CD4-positive, alpha-beta T cell treated with Interleukin-17A for 4 hours (primary cell): Measurements from ENCODE around the gene PRRT1B.
"Not testable (repeated sequence)": the region's sequence is repeated elsewhere in the genome, so short reads cannot be mapped to it uniquely, and the experiment has no call there.

Source experiments
- DNase-seq: peaks from one replicate; pipeline ENCODE4 v3.0.0-alpha.2; 2020; ENCODE audit warnings: mixed read lengths

Gene PRRT1B

DNA sequence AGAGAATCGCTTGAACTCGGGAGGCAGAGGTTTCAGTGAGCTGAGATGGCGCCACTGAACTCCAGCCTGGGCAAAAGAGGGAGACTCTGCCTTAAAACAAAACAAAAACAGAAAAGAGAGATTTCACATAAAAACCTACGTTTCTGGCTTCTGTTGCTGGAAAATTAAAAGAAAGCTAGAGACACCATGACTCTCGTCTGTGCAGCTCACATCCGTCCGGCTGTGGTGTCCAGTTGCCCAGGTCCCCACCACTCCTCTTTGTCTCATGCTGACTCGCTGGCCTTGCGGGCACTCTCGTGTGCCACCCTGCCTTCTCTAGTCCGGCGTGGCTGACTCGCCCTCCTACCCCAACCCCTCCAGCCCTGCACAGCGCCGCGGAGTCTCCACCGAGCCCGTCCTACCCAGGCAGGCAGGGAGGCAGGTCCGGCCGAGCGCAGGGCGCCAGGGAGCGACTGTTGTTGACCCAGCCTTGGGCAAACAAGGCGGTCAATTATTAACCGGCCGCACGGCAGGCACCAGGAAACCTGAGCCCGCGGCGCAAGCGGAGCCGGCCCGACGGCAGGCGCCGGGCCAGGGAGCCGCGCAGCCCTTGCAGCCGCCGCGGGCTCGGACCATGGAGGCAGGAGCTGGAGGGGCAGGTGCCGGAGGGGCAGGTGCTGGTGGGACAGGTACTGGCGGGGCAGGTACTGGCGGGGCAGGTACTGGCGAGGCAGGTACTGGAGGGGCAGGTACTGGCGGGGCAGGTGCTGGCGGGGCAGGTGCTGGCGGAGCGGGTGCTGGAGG, at the start of gene PRRT1B:
TSS of gene PRRT1B (plus strand) at position 521 of the 783 bp plus-strand sequence. CDS start at position 614, 93 bp downstream.
- DNase-seq = no peak

DNA sequence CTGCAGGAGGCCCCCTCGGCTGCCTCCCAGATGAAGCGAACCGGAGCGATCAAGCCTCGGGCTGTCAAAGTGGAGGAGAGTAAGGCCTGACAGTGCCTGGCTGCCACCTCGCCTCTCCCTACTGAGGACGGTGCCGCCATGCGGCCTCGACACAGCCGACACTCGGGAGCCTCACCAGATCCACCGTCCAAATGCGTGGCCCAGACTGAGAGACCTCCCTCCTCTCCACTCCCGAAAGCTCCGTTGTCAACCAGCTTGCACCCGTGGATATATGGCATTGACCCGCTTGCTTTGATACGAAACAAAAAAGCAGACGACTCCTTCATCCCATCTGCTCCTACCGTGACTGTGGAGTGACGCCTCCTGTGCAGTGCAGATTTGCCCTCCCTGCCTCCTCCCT, 49.5 kb upstream of the PRRT1B start:
- no peak for DNase-seq

DNA sequence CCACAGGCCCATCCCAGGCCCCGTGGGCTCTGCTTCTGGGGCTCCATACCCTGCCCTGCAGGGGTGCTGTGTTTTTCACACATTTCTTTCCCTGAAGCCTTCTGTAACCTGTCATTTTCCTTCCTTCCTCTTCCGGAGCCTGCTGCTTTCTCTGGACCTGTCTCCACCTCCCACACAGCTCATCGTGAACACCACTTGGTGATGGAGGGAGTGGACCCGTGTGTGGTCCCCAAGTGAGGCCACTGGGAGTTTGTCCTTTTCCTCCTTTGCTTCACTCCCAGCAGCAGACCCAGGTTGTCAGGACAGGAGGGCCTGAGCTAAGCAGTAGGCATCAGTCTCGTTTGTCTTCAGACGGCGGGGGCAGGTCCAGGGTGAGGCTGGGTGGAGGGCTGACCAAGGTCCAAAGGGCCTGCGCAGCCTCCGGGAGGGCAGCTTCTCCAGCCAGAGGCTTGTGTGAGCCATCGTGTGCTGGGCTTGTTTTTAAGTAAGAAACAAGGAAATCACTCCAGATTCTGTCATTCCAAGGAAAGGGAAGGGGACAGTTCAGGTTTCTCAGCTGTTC, 48.4 kb upstream of the PRRT1B start:
- DNase-seq = no peak

DNA sequence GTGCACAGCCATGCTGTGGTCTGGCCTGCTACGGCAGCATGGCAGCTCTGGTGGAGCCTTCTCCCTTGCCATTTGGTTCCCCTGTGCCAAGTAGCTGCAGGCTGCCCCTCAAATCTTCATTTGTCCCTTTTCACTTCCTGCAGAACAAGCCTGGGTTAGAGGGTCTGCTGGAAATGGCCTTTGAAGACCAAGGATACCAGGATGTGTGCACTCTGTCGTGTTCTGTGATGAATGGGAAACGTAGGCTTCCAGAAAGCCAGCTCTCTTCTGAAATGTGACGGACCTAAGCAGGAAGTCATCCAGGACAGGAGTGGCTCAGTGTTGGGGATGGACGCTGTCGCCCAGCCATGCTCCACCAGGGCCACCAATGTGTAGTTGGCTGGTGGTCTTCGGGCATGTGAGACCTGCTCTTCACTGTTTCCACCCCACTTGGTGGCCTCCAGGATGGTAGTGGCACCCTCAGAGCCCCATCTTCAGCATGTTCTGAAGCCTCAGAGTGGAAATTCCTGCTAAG, 46.0 kb upstream of the PRRT1B start:
- no peak for DNase-seq

DNA sequence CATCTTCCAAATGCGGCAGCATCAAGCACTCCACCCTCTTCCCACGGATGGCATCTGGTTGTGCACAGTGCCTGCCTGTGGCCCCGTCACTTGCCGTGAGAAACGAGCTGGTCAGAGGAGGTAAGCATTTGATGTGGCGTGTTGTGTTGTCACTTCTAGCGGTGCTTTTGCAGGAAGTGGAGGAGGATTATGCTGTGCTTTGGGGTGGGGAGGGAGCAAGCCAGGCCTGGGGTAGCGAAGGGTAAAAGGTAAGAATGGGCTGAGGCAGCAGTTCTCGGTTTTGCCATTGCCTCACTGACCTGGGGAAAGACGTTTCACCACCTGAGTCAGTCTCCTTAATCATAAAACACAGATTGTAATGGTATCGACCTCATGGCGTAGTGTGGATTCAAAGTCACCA, 44.9 kb upstream of the PRRT1B start:
- peak; percentile 83 for DNase-seq

DNA sequence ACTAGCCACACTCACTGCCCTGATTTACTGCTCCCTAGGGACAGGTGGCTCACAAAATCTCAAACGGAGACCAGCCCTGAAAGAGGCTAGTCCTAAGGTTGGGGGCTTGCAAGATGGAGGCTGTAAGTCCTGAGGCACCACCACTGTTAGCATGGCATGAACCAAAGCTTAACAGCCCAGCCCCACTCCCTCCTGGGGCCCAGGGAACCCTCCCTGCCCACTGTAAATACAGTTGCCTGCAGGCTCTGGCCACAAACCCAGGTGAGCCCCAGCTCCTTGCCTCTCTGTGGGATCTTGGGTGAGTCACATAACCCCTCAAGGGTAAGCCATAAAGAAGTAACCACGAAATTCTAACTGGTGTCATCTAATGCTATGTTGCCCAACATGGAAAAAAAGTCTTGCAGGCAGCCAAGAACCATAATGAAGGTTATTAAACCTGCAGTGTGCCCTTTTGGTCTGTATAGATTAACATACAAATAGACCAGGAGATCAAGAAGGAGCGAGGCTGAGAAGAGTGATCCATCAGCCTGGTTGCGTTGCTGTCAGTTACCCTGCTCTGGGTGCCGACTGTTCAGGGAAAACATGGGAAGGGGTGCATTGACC, 44.3 kb upstream of the PRRT1B start:
- peak; percentile 75 for DNase-seq

GRCh38 chr9:131502781-131503625, 42.3 kb upstream of the PRRT1B start, which contains the start of gene POMT1:
TSS of gene POMT1 (plus strand) at chr9:131502918. CDS start at chr9:131504219, 1,301 bp downstream.
- DNase-seq = peak; percentile 92

DNA sequence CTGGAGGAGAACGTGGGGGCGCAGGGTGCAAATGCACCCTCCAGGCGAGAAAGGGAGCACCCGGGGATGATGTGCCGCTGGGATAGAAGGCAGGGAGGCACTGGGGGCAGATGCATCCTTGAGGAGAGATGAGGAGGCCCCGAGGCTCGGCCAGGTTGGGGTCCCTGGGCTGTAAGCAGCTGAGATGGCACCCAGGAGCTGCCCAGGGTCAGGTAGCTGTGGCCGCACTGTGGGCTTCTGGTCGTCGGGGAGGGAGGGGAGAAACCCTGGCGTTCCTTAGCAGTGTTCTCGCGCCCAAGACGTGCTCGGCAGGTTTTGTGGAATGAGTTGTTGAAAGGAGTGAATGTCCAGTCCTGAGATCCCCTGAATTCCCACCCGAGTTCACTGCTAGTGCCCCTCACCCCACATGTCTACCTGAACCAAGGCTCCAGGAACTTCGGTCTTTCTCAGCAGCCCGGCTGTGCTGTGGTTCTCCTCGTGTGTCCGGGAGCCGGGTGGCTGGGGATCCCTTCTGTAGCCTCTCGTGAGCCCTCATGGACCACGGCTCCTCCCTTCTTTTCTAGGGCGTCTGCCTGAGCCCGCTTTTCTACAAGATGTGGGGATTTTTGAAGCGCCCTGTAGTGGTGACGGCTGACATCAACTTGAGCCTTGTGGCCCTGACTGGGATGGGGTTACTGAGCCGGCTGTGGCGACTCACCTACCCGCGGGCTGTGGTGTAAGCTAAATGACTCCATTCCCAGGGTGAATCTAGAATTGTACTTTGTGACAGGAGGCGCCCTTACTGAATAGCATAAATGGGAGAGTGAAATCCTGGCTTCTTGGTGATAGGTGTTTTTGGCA, 41.5 kb upstream of the PRRT1B start:
- DNase-seq = peak; percentile 68

DNA sequence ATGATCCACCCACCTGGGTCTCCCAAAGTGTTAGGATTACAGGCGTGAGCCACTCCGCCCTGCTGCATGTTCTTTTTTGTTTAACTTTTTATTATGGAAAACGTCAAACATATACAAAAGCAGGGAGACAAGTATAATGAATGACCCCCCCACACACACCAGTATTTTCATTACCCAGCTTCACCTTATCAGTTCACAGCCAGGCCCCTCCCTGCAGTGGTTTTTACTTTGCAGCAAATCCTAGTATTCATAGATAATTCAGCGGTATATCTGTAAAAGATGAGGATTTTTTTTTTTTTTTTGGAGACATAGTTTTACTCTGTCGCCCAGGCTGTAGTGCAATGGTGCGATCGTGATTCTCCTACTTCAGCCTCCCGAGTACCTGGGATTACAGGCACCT, 40.3 kb upstream of the PRRT1B start:
- DNase-seq = no peak

GRCh38 chr9:131511416-131511815, 33.9 kb upstream of the PRRT1B start:
- no peak for DNase-seq

GRCh38 chr9:131511880-131512279, 33.4 kb upstream of the PRRT1B start:
- no peak for DNase-seq

DNA sequence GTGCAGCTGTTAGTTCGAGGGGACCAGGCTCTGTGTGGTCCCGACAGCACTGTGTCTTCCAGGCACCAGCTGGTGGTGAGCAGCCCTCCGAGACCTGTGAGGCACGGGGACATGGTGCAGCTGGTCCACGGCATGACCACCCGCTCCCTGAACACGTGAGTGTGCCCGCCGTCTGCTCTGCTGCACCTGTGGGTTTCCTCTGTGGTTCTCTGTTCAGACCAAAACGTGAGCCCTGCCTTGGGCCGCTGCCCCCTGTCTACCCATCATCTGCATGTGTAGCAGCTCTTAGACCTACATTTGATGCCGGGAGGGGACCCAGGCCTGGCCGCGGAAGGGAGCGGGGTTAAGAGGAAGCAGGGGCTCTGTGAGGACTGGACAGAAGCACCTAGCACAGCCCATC, 32.1 kb upstream of the PRRT1B start:
- no peak for DNase-seq

- DNase-seq = not testable (repeated sequence)
Measured at GRCh38 chr9:131515559-131516031, 29.7 kb upstream of the PRRT1B start.

DNA sequence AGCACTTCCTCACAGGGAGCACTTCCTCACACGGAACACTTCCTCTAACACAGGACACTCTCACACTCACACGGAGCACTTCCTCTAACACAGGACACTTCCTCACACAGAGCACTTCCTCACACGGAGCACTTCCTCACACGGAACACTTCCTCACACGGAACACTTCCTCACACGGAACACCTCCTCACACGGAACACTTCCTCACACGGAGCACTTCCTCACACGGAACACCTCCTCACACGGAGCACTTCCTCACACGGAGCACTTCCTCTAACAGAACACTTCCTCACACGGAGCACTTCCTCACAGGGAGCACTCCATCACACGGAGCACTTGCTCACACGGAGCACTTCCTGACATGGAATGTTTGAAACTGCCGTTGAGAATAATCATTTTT, 29.2 kb upstream of the PRRT1B start:
- no peak for DNase-seq

DNA sequence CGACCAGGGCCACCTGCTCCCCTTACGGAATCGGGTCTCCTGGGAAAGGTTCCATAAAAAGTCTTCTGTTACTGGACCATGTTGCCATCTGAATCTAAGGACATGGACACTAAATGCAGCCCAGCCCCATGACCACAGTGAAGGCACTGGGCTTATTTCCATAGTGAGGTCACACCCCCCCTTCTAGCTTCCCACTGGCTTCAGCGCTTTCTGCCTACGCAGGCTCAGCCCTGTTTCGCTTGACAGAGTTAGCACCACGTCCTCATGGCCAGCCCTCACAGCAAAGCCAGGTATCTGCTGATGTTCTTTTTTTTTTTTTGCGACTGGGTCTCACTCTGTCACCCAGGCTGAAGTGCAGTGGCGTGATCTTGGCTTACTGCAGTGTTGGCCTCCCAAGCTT, 28.4 kb upstream of the PRRT1B start:
- no peak for DNase-seq

DNA sequence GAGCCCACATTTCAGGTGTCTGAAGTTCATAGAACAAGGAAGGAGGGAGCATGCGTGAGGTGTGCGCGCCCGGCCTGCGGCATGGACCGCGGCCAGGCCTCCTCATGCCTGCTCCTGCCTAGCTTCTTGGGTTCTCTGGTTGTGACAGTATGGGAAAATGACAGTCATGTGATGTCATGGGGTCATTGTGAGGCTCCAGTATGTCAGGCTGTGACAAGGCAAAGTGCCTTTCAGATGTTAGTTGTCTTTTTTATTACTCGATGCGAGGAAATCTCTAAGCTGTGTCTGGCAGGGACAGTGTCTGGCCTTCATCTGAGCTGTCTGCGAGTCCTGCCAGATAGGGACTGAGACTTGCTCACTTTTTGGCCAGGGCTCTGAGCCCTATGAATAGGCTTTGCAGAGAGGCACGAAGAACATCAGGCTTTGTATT, 27.5 kb upstream of the PRRT1B start:
- no peak for DNase-seq

GRCh38 chr9:131518553-131518952, 26.8 kb upstream of the PRRT1B start:
- DNase-seq = no peak

DNA sequence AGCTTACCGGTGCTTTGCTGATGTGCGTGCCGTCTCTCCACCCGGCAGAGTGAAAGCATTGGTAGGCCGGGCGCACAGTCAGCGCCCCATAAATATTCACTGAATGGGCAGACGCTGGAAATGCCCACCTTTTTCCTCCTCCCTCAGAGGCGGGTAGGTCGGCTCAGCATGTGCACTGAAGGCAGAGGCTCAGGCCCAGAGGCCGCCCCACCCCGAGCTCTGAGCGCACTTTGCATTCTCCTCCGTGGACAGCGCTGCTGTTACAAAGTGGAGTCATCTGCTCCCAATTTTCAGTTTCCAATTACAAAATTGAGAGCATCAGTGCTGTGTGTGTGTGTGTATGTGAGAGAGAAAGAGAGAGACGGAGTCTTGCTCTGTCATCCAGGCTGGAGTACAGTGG, 24.8 kb upstream of the PRRT1B start:
- DNase-seq = no peak

GRCh38 chr9:131521203-131521602, 24.1 kb upstream of the PRRT1B start:
- no peak for DNase-seq

GRCh38 chr9:131521822-131522221, 23.5 kb upstream of the PRRT1B start:
- no peak for DNase-seq

DNA sequence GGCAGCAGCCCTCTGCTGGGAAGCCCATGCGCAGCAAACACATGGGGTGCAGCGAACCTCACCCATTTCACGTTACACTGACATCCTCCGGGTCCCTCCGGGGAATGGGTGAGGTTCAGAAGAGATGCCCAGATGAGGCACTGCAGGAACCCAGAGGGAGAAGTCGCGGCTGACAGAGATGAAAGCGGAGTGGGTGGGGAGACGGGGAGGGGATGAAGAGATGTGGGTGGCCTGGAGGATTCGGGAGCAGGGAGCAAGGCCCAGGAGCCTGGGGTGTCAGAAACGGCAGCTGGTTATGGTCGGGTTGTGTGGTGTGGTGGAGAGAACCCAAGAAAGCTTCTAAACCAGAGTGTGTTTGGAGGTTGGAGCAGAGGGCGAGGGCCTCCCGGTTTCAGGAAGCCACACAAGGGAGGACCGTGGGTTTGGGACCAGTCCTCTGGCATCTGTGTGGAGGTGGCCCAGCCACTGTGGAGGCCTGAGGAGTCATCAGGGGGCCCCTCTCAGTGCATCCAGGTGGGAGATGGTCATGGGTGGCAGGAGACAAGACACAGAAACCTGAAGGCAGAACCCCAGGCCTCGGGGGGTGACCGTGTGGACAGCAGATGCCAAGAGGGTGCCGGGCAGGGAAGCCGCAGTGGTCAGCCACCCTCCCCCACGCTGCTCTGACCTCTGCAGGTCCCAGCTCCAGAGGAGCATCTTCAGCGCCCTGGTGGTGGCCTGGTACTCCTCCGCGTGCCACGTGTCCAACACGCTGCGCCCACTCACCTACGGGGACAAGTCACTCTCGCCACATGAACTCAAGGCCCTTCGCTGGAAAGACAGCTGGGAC, 22.9 kb upstream of the PRRT1B start:
- DNase-seq = no peak
